A204.1 (cell line): ENCODE results near the gene CCL18.
"Not testable (repeated sequence)": the region's sequence is repeated elsewhere in the genome, so short reads cannot be mapped to it uniquely, and the experiment has no call there.

ENCODE experiments used
- FAIRE-seq: peaks from 2 replicates; lab custom pipeline; 2012; peaks lifted over from hg19 to GRCh38; lab: Jason Lieb, UNC

CCL18 gene, protein sequence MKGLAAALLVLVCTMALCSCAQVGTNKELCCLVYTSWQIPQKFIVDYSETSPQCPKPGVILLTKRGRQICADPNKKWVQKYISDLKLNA

GRCh38 chr17:36063786-36064541 is at the start of gene CCL18:
Gene CCL18, plus strand, starts transcription at chr17:36064272. Its CDS starts 71 bp downstream, at chr17:36064343.
- no peak for FAIRE-seq

GRCh38 chr17:36014946-36015345 is 49.1 kb upstream of the CCL18 start:
- FAIRE-seq = no peak

- not testable (repeated sequence) for FAIRE-seq
These were observed 48.2 kb upstream of the CCL18 start for GRCh38 chr17:36015895-36016294.

GRCh38 chr17:36016555-36016954 is 47.5 kb upstream of the CCL18 start:
- no peak for FAIRE-seq

DNA sequence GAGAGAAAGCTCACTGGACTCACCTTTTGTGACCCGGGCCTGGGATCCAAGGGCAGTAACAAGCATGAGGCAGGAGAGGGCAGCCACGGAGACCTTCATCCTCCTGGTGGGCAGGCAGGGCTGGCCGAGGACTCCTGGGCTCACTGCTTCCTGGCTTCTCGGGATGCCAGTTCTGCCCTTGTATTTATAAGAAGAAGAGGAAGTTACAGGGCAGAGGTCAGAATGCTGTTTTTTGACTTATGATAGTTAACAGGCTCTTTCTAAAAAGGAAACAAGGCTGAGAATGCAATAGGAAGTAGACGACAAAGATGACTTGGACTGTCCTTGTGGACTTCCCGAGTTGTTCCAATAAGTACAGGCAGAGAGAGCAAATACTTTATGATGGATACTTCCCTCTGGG is 46.3 kb upstream of the CCL18 start, which contains the start of gene CCL23:
CCL23 (minus strand) TSS at position 174 of the 400 bp plus-strand sequence; CDS start at position 99, 75 bp downstream.
- no peak for FAIRE-seq

- FAIRE-seq = no peak
These were observed 44.6 kb upstream of the CCL18 start for GRCh38 chr17:36019423-36019822.

GRCh38 chr17:36024106-36024869 is 39.8 kb upstream of the CCL18 start:
- no peak for FAIRE-seq

DNA sequence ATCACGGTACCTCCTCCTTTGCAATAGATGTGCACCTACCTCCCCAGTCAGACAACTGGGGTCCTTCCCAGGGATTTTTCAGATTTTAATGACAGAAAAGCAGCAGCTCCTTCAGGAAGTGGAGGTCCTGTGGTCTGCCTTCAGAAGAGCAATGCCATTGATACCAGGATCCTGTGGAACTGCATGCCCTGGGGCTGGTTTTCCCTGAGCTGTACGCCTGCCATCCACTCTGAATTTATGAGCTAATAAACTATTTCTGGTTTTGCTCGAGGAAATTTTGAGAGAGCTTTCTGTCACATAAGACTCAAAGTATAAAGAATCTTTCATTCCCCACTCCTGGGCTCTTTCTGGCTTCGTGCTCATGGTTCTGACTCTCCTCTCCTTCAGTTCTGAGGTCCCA is 36.3 kb upstream of the CCL18 start:
- FAIRE-seq = no peak

DNA sequence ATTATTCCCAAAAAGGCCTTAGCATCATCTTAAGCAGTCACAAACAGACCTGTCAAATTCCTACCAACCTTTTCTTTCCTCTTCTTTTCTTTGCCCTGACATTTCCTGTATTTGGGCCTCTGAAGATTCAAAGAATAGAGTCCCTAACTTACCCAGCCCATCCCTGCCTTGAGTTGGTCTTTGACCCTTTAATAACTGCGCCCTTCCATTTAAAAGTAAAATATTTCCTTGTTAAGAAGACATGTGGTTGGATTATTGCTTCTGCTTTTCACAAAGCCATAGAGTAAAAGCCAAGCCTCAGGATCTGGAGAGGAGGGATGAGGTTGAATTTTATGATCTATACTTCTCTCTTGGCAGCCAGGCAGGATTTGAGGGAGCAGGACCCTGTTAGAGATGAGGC is 33.1 kb upstream of the CCL18 start:
- FAIRE-seq = no peak

DNA sequence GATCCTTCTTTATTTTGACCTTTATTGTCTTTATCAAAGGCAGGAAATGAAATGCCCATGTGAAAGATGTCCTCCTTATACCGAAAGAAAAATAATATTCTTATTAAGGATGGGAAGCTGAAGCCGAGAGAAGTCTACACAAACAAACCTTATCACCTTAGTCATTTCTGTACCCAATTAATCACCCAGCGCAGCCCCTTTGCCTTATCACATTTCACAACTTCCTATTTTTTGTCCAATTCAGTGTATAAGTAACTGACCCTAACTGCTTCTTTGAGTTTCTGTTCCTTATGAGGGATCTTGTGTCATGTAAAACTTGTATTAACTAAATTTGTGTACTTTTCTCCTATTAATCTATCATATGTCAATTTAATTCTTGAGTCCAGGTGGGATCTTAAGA is 29.9 kb upstream of the CCL18 start:
- FAIRE-seq = no peak

DNA sequence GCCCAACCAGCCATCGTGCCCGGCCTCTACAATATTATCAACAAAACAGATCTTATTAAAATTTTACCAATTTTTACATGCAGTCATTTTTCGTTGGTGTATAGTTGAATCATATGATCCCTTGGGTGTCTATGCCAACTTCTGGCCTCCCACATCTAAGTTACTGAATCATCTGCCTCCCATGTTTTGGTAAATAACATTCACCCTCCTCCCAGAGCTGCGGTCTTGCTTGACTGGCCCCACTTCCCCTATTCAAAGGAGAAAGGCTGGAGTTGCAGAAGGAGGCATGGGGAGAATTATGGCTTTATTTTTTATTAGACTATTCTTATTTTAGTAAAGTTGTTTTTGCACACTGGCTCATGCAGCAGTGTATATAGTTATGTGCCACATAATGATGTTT is 27.8 kb upstream of the CCL18 start:
- no peak for FAIRE-seq

GRCh38 chr17:36048066-36048465 is 16.0 kb upstream of the CCL18 start:
- no peak for FAIRE-seq

- FAIRE-seq = no peak
These were observed 14.4 kb upstream of the CCL18 start for GRCh38 chr17:36049643-36050042.

DNA sequence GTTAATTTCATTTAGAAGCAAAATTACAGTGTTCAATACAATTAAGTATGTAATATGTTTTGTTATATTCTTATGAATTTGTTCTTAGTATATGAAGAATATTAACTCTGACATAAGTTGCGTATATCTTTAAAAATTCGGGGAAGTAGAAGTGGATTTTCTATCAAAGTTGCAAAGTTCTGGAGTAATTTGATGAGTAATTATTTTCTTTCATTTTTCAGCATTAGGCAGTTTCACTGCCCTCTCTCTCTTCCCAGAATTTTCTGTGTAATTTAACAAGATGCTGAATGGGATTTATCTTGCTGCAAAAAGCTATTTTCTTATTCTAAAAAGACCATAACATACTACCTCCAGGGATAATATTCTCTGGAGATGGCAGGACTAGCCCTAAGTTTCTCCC is 8.9 kb upstream of the CCL18 start:
- no peak for FAIRE-seq

- no peak for FAIRE-seq
These were observed 8.1 kb upstream of the CCL18 start for GRCh38 chr17:36055921-36056520.

GRCh38 chr17:36057911-36058310 is 6.2 kb upstream of the CCL18 start:
- FAIRE-seq = no peak

DNA sequence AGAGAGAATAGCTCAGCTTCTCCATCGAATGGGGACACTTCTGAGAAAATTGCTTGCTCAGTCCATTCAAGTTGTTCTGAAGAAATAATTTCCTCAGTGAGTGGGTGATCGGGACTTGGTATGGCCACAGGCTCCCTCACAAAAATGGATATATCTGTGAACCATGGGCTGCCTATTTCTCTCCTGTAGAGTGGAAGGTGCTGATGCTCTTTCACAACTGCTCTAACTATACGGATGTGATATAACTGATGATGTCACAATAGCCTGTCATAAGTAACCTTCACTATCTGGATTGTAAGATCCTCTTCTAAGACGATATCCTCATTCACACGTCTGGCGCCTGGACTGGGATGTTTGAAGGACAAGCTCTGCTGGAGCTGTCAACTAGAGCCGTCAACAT is 4.7 kb upstream of the CCL18 start:
- no peak for FAIRE-seq

DNA sequence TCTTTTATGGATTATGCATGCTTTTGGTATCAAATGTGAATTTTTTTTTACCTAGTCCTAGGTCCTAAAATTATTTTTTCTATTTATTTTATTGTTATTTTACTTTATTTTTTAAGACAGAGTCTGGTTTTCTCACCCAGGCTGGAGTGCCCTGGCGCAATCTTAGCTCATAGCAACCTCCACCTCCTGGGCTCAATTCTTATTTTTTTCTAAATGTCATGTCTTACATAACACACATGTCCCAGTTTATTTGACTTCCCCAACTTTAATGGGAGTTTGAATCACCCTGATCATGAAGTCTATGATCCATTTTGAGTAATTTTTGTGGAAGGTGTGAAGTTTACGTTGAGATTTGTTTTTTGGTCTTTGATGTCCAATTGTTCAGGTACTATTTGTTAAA is 3.3 kb upstream of the CCL18 start:
- FAIRE-seq = no peak

GRCh38 chr17:36066365-36066985 is 2.4 kb downstream of the CCL18 start:
- FAIRE-seq = no peak

DNA sequence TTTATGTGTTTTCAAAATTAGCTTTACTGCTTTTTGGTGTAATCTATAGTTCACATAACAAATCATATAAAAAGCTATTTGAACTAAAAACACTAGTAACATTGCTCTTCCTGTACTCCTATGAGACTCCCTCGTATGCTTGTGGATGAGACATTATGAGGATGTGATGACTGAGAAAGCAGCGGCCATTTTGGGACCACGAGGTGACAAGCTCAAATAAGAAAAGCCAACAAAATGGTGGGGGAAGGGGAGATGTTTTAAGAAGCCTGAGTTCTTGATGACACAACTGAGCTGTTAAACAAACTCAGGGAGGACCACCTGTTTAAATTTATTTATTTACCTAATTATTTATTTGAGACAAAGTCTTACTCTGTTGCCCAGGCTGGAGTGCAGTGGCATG is 4.5 kb downstream of the CCL18 start:
- FAIRE-seq = no peak

DNA sequence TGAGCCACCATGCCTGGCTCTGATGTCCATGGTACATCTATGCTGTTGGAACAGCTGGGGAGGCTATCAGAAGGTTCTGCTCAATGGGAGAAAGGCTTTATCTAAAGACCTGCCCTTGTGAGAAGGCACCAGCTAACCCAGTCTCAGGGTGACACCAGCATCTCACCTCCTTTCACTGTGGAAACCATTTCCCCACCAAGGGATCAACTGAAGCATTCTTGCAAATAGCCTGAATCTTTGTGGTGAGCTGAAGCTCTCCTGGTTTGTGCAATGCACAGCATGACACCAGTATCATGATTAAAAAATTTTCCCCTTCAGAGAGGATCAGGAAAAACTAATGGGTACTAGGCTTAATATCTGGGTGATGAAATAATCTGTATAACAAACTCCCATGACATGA is 5.1 kb downstream of the CCL18 start:
- FAIRE-seq = no peak

- FAIRE-seq = no peak
These were observed 6.4 kb downstream of the CCL18 start for GRCh38 chr17:36070427-36070826.

DNA sequence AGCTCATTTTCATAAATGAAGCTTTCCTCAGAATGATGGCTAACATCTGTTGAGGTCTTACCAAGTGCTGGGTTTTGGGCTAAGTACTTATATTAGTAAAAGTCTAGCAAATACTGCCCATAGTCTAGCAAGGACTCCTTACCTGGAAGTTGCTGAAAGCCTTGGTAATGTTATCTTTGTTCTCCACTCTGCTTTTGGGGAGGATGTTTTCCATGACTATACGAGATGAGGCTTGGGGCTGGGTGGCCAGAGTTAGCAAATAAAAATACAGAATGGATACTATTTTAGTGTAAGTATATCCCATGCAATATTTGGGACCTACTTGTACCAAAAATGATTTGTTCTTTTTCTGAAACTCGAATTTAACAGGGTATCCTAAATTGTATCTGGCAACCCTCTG is 7.7 kb downstream of the CCL18 start:
- FAIRE-seq = no peak
